HG03378 (cell line): Measurements from ENCODE around the gene SERPINB6.

Experiments
- ATAC-seq: cut with Tn5 transposase; IDR thresholded peaks from one replicate; pipeline ENCODE4 v1.9.1; 2021; ENCODE audit warnings: mild to moderate bottlenecking, moderate library complexity; ENCODE audit not compliant: unreplicated experiment

The SERPINB6 gene

DNA sequence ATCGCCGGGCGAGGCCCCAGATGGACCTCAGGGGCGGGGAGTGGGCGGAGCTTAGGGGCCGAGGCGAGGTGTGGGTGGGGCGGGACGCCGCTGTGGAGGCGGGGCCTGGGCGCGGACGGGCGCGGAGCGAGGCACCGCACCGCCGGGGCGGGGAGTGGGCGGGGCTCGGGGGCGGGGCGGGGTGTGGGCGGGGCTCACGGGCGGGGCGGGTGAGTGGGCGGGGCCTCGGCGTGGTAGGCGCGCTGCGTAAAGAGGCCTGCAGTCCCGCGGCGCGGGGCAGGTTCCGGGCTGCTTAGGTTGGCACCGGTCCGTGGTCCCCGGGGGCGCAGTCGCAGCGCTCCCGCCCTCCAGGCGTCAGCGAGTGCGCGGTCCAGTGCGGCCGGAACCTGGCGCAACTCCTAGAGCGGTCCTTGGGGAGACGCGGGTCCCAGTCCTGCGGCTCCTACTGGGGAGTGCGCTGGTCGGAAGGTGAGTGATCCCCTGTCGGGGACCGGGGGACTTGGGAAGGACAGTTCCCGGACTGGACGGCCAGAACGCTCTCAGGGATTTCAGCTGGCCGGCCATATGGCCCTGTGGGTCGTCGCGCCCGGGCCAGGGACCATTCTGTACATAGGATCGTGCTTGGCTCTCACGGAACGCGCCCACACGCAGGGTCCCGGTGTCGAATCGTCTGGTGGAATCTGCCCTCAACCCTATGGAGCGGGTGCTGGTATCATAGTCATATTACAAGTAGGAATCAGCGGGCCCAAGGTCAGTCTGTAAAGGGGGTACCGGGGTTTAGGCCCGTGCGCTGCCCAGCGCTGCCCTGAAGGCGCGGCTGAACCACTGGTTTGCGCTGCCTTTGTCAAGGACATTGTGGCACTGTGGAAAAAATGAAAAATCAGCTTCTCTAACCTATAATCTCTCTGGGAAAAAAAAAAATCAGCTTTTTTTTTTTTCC, 28.5 kb upstream of the SERPINB6 start, which contains the start of gene NQO2:
Gene NQO2 (plus strand): TSS at position 277 of the 940 bp plus-strand sequence. CDS start 6,659 bp downstream, outside the sequence.
- peak; percentile 47 for ATAC-seq

DNA sequence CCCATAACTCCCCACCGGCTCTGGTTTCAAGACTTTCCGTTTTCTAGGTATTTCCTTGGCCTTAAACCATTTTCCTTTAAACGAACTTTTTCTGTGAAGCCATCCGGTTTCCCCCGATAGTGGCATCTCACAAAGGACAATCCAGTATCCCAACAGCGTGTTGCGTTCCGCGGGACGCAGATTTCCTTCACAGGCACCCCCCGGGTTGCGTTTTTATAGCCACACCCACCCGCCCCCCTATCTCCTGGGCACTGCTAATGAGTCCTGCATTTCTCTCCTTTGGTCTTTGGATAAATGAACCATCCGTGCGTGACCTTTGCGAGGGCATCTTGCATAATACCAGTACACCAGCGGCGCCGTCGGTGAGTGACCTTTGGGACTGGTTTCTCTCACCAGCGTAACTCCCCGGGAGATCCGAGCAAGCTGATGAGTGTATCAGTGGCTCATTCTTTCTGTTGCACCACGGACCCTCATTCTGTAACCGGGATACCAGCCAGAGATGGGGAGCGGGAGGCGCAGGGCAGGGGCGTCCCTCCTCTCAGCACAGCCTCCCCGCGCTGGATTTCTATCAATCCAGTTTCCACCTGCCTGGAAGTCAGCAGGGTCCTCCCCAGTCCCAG, 27.7 kb upstream of the SERPINB6 start:
- ATAC-seq: peak; percentile 27

GRCh38 chr6:2998249-2998997, 27.1 kb upstream of the SERPINB6 start:
- ATAC-seq: peak; percentile 39

- no peak for ATAC-seq
Measured at GRCh38 chr6:2993755-2994317, 22.5 kb upstream of the SERPINB6 start.

DNA sequence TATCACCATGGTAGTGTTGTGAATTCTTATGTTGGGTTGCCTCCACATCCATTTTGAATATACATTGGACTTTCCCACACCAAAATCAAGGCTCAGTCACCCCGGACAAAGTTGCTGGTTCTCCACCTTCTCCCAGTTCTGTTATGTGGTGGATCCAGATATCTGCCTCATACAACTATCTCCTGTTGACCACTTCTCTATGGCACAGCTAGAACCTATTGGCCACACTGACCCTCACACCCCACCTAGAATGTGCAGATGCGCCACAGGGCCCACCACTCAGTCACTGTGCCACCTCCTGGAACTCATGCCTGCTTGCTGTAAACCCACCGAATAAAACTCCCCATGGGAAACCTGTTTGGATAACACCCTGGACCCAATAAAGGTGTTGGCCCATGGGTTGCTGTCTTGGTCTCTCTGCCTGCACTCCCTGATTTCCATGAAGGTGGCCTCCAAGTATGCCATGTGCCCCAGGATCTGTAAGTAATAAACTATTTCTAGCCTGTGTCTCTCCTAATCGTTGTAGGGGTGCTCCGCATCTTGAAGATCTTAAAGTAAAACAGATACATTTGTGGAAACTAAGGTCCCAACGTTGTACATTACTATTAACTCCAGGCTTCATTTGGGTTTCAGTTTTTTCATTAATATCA, 21.1 kb upstream of the SERPINB6 start:
- ATAC-seq: no peak

- ATAC-seq: no peak
Measured at GRCh38 chr6:2990932-2991506, 19.7 kb upstream of the SERPINB6 start.

GRCh38 chr6:2990248-2990931, 19.0 kb upstream of the SERPINB6 start:
- ATAC-seq: no peak

DNA sequence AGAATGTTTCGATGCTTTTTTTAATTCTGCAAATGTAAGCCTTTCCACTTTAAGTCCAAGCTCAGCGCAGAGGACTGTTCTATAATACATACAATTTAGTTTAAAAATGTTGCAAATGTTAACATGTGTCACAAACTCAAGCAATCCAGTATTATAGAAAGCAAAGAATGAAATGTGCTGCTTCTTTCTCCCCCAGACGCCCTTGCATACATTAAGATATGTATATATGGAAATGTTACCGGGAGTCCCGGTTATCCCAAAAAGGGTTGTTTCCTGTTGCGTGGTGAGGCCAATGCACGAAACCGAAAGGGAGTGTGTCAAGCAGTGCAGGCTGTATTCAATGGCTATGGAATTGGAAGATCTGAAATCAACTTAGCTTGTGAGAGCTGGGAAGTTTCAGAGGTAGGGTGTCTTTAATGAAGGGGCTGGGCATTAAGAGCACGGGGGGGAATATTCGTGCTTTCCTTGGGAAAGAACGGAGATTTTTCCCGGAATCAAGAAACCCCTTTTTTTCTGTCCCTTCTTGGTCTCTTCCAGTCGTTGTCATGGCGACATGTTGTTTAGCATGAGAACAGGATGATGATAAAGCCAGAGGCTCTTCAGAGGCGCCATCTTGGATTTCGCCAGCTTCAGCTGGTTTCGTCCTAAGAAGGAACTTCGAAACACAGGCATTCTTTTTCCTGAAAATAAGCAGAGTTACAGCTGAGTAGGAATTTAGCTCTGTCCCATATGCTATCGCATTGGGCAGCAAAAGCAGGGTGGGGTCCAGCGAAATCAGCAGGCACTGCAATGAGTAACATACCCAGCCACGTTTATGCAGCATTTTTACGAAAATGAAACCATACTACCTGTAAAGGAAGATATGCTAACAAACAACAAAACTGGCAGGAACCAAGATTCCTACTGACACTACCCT, 18.2 kb upstream of the SERPINB6 start:
- ATAC-seq: peak; percentile 72

GRCh38 chr6:2988426-2989331, 17.3 kb upstream of the SERPINB6 start:
- peak; percentile 35 for ATAC-seq

DNA sequence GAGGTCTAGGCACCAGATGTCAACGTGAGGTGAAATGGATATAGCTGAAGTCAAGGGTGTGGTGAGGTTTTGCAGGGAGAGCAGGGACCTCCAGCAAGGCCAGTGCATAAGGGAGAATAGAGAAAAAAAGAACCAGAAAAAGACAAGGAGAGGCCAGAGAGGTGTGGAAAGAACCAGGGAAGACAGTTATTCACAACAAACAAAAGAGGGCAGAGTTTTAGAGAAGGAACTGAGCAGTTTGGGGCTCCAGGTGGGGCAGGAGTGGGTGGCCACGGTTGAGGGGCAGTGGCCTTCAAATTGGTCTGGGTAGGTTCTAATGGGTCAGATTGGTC, 16.7 kb upstream of the SERPINB6 start:
- ATAC-seq: no peak

- no peak for ATAC-seq
Measured at GRCh38 chr6:2986722-2987221, 15.4 kb upstream of the SERPINB6 start.

GRCh38 chr6:2984738-2985406, 13.5 kb upstream of the SERPINB6 start:
- ATAC-seq: no peak

- no peak for ATAC-seq
Measured at GRCh38 chr6:2982426-2983117, 11.2 kb upstream of the SERPINB6 start.

- no peak for ATAC-seq
Measured at GRCh38 chr6:2980465-2980855, 9.1 kb upstream of the SERPINB6 start.

GRCh38 chr6:2979819-2980464, 8.6 kb upstream of the SERPINB6 start:
- no peak for ATAC-seq

DNA sequence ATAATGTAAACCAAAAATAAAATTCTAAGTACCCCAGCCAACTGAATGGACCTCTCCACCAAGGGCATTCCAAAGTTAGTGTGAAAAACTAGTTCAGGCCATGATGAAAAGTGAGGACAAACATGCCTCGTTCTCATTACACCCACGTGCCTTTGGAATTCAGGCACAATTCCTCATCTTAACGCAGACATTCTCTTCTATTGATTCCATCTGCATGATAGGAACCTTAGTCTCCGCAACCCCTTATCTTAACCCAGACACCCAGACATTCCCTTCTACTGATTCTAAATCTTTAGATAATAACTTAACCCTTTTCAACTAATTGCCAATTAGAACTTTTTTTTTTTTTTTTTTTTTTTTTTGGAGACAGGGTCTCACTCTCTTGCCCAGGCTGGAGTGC, 7.6 kb upstream of the SERPINB6 start:
- no peak for ATAC-seq
